Erythroblast (primary cell): ENCODE data around the gene MYLK3.

Experiments used
- GATA1 ChIP-seq: IDR thresholded peaks from 2 replicates; pipeline ENCODE4 v1.6.1; 2011; ENCODE audit warnings: low read depth, mild to moderate bottlenecking, control low read depth, low read length, moderate library complexity
- POLR2A ChIP-seq: IDR thresholded peaks from 2 replicates; pipeline ENCODE4 v1.6.1; 2011; ENCODE audit warnings: mild to moderate bottlenecking, low read length

DNA sequence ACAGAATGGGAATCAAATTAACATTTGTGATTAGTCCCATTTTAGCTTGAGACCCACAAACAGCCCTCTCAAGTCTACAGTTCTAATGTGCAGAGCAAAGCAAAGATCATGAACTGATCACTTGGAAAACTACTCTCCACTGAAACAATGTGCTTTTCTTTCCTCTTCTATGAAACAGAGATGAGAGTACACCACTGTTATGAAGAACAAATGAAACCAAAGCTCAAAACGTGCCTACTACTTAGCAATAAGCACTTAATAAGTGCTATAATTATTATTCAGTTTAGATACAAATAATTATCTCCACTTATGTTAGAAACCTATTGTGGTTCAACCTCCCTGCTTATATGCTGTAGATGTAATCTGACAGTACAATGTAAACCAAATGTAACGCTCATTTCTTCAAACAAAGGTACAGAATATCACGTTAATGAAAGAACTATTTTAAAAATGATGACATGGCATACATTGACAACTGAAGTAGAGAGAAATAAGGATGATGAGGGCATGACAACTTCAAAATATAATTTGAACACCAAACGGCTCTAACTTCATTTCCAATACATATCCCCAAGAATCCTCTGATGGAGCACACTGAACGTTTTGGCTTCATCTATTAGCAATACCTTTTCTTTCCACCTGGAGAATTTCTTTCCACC, 61.2 kb downstream of the MYLK3 start:
- TF ChIP-seq POLR2A (no peak), GATA1 (no peak)
